GM18861 (cell line): ENCODE measurements around the gene RBM12.
"Not testable (repeated sequence)": the region's sequence is repeated elsewhere in the genome, so short reads cannot be mapped to it uniquely, and the experiment has no call there.

Experiments
- ATAC-seq: cut with Tn5 transposase; IDR thresholded peaks from one replicate; pipeline ENCODE4 v1.9.1; 2021; ENCODE audit not compliant: unreplicated experiment

The RBM12 gene

GRCh38 chr20:35699127-35699956, 34.6 kb upstream of the RBM12 start, which contains the start of the genes NFS1 and ROMO1:
TSS of gene NFS1 (minus strand) at chr20:35699352. CDS start at chr20:35699288, 64 bp downstream.
TSS of gene ROMO1 (plus strand) at chr20:35699405. CDS start at chr20:35699633, 228 bp downstream.
- peak; percentile 60 for ATAC-seq

- peak; percentile 12 for ATAC-seq
Measured at GRCh38 chr20:35698298-35699126, 33.8 kb upstream of the RBM12 start.

GRCh38 chr20:35697696-35698297, 33.1 kb upstream of the RBM12 start:
- no peak for ATAC-seq

GRCh38 chr20:35695978-35696377, 31.3 kb upstream of the RBM12 start:
- ATAC-seq: no peak

- ATAC-seq: no peak
Measured at GRCh38 chr20:35695245-35695749, 30.6 kb upstream of the RBM12 start.

GRCh38 chr20:35690265-35690664, 25.6 kb upstream of the RBM12 start:
- ATAC-seq: no peak

- ATAC-seq: not testable (repeated sequence)
Measured at GRCh38 chr20:35686872-35687271, 22.2 kb upstream of the RBM12 start.

- ATAC-seq: not testable (repeated sequence)
Measured at GRCh38 chr20:35685368-35685767, 20.7 kb upstream of the RBM12 start.

- no peak for ATAC-seq
Measured at GRCh38 chr20:35681960-35682359, 17.3 kb upstream of the RBM12 start.

- no peak for ATAC-seq
Measured at GRCh38 chr20:35680452-35681183, 15.9 kb upstream of the RBM12 start.

- ATAC-seq: no peak
Measured at GRCh38 chr20:35674921-35675320, 10.2 kb upstream of the RBM12 start.

- no peak for ATAC-seq
Measured at GRCh38 chr20:35673884-35674283, 9.2 kb upstream of the RBM12 start.

- no peak for ATAC-seq
Measured at GRCh38 chr20:35669681-35670080, 5.0 kb upstream of the RBM12 start.

- ATAC-seq: no peak
Measured at GRCh38 chr20:35669221-35669620, 4.5 kb upstream of the RBM12 start.

- ATAC-seq: no peak
Measured at GRCh38 chr20:35665949-35666288, 1.2 kb upstream of the RBM12 start.

GRCh38 chr20:35663516-35664465, 909 bp downstream of the RBM12 start:
- peak; percentile 29 for ATAC-seq

- no peak for ATAC-seq
Measured at GRCh38 chr20:35662551-35662950, 2.1 kb downstream of the RBM12 start.

- ATAC-seq: no peak
Measured at GRCh38 chr20:35661908-35662307, 2.8 kb downstream of the RBM12 start.

- no peak for ATAC-seq
Measured at GRCh38 chr20:35661053-35661452, 3.6 kb downstream of the RBM12 start.
